HG02840 (cell line): Measurements from ENCODE around the gene GALNT12.

Experiments used
- ATAC-seq: cut with Tn5 transposase; IDR thresholded peaks from one replicate; pipeline ENCODE4 v1.9.1; 2021; ENCODE audit warnings: mild to moderate bottlenecking, moderate library complexity, moderate number of reproducible peaks; ENCODE audit not compliant: unreplicated experiment, low FRiP score

The GALNT12 gene, protein sequence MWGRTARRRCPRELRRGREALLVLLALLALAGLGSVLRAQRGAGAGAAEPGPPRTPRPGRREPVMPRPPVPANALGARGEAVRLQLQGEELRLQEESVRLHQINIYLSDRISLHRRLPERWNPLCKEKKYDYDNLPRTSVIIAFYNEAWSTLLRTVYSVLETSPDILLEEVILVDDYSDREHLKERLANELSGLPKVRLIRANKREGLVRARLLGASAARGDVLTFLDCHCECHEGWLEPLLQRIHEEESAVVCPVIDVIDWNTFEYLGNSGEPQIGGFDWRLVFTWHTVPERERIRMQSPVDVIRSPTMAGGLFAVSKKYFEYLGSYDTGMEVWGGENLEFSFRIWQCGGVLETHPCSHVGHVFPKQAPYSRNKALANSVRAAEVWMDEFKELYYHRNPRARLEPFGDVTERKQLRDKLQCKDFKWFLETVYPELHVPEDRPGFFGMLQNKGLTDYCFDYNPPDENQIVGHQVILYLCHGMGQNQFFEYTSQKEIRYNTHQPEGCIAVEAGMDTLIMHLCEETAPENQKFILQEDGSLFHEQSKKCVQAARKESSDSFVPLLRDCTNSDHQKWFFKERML

DNA sequence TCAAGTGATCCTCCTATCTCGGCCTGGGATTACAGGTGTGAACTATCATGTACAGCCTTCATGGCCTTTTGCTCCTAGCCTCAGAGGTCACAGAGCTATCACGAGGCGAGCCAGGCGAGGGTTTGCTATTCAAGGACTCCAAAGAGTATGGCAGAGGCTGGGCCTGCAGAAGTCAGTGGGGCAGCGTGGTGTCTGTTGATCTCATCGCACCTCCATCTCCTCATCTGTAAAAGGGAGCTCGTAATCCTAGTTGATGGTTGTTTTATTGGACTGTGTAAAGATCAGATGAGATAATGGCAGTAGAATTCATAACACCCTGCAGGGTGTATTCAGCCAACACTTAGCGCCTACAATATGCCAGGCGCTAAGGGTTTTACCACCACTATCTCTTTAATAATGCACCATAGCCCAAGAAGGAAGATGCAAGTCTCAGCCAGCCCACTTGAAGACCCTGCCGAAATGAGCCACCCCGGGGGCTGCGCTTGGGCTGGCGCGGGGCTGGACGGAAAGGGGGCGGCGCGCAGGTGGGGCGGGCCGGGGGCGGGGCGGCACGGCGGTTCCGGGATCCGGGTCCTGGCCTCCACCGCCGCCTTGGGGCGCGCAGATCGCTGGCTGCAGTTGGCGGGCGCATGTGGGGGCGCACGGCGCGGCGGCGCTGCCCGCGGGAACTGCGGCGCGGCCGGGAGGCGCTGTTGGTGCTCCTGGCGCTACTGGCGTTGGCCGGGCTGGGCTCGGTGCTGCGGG is at the start of gene GALNT12:
GALNT12 (plus strand) TSS at position 601 of the 744 bp plus-strand sequence; CDS start at position 630, 29 bp downstream.
- no peak for ATAC-seq

DNA sequence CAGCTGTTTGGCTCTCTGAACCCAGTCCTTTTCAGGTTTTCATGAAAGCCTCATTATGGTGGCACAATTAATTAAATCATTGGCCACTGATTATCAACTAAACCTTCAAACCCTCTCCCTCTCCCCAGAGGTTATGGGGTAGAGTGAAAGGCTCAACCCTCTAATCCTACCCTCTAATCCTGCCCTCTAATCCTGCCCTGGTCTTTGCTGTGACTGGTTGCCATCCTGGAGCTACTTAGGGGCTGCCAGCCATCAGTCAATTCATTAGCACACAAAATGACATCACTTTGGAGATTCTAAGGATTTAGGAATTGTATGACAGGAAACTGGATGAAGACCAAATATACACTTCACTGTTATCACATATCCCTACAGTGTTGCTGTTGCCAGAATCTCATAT is 47.2 kb upstream of the GALNT12 start:
- no peak for ATAC-seq

DNA sequence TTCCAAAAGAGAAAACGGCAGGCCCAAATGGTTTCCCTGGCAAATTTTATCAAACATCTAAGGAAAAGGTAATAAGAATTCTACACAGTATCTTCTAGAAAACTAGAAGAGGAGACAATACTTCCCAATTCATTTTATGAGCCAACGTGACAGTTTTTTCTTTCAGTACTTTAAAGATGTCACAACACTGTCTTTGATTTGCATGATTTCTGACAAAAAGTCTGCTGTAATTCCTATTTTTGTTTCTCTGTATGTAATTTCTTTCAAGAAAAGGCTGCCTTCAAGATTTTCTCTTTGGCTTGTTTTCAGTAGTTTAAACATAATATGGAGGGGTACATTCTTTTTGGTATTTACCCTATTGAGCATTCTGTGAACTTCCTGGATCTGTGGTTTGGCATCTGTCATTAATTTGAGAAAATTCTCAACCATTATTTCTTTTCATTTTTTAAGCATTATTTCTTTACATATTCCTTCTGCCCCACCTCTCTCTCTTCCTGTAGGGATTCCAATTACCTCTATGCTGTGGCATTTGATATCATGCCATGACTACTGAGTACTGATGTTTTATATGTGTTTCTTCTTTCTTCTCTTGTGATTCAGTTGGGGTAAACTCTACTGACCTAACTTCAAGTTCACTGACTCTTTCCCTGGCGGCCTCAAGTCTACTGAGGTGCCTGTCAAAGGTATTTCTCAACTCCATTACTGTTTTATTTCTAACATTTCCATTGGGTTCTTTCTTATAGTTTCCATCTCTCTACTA is 43.3 kb upstream of the GALNT12 start:
- ATAC-seq = no peak

DNA sequence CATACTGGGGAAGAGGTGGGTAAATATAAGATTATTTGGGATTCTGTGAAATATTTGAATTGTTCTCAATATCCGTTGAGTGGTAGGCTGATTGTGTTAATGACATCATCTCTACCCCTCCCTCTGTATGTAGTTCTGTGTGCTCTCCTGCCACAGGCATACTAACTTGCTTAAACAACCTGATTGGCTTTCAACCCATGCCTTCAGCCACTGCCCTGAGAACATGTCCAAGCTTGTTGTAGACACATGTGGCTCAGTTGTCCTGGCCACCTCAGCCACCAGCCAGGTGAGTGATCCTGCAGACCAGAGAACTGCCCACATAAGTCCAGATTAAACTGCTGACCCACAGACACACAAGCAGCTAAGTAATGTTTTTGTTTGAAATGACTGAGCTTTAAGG is 42.2 kb upstream of the GALNT12 start:
- no peak for ATAC-seq

DNA sequence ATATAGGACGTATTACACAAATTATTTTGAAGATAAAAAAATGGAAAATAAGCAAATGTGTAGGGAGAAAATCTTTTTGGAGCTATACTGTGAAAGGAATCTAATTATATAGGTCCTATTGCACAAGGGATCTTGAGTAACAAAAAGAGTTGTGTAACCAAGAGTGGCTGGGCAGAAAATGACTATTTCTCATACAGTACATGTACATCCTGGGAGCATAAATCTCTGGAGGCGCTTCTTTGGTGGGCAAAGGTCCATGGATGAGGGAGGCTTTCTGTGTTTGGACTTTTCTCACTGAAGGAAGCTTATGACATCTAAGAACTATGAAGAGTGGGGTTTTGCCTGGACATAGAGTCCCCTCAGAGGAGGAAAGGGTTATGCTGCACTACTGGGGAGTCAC is 40.9 kb upstream of the GALNT12 start:
- no peak for ATAC-seq

DNA sequence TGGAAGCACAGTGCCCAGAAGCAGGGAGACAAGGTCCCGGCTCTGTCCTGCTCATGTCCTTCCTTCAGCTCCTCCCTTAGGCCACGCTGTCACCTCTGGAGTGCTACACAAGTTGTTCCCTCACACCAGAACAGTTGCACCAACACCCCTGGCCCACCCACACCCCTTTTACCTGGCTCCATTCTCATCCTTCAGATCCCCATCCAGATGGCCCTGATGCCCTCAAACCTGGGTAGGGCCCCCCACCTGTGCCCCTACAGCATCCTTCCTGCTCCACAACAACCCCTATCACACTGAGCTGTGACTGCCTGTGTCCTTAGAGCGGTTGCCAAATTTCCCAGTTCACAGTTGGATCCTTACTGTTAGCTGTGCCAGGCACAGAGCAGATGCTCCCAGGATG is 40.3 kb upstream of the GALNT12 start:
- no peak for ATAC-seq

DNA sequence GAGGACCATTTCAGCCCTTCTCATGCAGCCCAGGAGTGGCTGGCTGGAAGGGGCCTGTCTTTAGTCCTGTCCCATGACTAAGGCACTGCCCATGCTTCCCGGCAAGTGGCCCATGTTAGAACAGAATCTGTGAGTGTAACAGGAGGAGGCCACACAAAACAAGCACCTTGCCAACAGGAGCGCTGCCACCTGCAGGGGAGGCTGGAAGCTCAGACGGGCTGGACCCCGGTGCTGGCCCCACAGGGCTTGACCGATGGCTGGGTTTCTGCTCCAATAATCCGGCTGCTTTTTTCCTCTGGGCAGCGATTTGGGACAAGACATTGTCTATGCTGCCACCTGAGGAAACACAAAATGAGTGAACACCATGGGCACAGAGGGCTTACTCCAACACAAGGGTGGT is 39.6 kb upstream of the GALNT12 start:
- ATAC-seq = no peak

DNA sequence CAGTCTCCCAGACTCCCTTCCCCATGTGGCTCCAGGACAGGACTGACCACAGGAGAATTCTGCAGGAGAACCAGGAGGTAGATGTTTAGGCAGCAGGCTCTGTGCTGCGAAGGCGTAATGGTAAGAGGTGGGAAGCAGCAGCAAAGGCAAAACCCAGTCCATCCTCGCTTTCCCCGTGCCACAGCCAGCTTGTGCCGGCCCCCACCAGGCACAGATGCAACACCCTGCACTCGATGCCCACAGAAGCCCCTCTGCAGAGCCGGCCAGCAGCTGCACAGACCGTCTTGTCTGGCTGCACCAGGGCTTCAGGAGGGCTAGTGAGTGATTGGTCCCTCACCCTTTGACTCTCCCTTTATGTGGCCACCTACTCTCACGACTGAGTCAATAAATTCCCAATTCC is 39.1 kb upstream of the GALNT12 start:
- no peak for ATAC-seq

DNA sequence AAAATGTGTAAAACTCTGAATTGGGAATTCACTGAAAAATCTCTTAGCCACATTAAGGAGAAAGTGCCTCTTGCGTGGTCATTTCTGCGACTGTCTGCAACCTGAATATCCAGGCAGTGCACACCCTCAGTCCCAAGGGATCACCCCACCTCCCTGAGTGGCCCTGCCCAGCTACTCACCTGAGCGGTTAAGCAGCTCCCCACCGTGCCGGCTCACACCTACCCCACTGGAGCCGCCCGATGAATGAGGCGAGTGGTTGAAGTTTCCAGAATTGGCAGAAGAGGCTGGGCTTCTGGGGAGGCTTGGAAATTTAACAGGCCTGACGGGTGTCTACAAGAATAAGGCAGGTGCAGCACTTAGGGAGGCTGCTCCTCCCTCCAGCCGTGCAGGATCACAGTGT is 36.8 kb upstream of the GALNT12 start:
- no peak for ATAC-seq

DNA sequence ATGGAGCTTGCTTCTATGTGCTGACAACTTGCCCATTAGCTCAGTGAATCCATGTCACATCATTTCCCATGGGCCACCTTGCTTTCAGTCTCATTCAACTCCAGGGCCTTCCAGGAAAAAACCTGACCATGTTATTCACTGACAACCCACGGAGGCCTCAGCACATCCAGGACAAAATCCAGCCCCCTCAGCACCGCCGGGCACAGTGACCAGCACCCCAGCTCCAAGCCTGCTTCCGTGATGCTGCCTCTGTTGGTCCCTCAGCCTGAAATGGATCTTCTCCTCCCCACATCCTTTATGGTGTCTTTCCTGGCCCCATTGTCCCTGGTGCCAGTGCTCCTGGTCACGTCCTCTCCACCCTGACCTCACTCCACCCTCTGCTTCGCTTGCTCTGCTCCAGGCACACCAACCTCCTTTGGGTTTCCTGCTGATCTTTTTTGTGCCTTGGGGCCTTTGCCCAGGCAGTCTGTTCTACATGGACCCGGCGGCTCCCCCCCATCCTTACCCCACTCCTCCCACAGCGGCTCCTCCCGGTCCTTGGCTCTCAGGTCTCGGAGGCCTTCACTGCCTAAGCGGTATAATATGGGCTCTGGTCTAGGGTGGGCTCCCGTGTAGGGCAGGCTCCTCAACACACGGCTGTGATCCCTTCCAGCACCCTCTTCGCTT is 36.1 kb upstream of the GALNT12 start:
- ATAC-seq = no peak

DNA sequence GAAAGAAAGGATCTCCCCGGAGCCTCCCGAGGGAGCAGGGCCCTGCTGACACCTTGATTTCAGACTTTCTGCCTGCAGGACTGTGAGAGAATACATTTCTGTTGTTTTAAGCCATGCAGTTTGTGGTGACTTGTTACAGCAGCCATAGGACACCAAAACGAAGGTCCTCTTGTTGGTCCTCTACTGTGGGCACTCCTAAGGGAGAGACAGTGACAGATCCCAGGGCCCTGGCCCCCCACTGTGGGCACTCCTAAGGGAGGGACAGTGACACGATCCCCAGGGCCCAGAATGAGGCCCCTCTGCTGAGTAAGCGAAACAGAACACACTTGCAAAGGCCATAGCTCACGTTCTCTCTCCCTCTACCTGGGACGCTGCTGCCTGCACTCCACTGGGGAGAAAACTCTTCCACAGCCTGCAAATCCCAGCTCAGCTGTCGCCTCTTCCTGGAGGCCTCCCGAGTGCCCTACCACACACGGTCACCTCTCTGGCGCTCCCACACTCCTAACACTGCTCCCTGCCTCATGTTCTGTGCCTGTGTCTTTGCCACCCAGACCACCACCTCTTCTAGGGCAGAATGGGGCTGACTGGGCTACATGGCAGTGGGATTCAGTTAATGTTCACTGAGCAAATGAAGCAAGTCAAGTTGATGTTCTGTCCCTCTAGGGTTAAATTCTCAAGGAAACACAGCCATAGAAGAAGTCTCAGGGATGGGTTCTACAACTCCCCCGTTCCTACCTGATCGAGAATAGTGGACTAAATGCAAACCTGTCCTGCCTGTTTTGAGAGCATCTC is 34.9 kb upstream of the GALNT12 start:
- ATAC-seq = no peak

DNA sequence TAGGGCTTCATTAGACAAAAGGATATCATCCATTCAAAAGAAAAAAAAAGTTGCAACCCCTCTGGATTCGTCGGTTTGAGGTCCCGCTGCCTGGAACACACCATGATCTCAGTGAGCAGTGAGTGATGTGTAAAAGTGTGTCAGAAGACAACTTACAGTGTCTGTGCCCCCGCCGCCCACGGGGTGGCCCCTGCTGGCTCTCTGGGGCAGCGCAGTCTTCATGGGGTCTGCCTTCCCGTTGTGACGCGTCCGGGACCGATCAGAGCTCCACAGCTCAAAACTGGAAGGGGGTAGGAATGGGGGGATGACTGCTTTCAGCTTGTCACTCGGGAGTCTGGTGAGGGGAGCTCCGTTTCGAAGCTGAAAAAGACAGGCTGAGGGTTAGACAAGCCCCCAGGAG is 33.7 kb upstream of the GALNT12 start:
- no peak for ATAC-seq

DNA sequence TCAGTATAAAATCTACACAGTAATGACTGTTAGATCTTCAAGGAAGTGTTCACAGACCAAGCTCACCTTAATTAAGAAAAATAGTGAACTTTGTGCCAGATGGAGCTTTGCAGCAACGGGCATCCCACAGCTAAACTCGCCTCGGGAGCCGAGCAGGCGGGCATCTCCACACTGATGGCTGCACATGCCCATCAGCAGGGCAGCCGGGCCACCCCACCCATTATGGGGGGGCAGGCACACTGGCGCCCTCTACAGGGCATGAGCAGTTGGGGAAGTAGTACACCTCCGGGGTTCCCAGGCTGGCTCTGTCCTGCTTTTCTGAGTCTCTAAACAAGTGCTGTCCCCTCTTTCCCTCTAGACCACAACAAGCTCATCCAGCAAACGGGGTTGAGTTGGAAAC is 32.7 kb upstream of the GALNT12 start:
- ATAC-seq = no peak

DNA sequence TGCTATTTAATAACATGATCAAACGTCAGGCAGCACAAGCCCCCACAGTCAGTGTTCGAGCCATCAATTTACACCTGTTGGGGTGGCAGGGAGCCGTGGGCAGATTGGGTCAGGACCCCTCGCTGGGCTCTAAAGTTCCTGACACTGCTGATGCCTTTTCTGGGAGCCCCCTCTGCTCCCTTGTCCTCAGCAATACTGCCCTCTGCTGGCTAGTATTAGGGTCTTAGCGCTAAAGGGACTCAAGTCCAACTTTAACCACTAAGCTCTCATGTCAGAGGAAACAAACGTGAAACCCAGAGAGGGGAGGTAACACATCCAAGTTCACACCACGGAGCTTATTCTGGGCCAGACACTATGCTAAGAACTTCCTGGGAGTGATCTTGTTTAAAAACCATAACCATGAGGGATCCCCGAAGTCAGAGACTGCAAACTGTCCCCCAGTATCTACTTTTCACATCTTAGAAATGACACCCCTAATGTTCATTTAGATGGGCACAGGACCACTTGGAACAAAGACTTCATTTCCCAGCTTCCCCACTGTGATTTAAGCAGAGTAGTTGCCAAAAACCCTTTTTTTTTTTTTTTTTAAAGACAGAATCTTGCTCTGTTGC is 31.5 kb upstream of the GALNT12 start:
- no peak for ATAC-seq

DNA sequence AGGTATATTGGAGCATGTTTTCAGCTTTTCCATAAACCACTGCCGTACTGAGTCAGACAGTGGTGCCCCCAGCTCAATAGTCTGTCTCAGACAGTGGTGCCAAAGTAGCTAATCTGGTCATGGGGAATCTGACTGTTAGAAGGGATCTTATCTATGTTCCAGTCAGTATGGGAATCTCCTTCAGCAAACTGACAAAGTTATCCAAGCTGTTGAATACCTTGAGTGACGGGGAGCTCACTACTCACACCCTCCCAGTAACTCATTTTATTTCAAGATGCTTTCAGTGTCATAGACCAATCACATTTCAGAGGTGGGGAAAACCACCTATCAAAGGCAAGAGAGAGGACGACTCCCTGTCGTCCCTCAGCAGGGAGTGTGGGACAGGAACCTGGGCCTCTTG is 29.9 kb upstream of the GALNT12 start:
- ATAC-seq = no peak

DNA sequence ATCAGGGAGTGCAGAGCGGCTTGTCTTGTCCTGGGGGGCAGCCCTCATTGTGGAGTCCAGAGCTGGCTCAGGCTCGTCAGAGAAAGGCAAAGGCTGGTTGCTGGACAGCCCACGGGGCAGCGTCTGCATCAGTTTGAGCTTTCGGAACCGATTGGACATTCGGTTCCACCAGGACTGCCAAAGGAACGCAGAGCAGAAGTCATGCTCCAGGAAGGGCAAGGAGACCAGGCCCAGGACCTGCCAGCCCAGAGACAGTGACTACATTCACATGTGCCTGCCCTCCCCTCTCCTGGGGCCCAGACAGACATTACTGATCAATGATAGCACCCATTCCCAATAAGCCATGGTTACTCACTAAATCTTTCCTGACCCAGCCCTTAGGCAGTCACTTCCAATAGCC is 29.2 kb upstream of the GALNT12 start:
- ATAC-seq = no peak

DNA sequence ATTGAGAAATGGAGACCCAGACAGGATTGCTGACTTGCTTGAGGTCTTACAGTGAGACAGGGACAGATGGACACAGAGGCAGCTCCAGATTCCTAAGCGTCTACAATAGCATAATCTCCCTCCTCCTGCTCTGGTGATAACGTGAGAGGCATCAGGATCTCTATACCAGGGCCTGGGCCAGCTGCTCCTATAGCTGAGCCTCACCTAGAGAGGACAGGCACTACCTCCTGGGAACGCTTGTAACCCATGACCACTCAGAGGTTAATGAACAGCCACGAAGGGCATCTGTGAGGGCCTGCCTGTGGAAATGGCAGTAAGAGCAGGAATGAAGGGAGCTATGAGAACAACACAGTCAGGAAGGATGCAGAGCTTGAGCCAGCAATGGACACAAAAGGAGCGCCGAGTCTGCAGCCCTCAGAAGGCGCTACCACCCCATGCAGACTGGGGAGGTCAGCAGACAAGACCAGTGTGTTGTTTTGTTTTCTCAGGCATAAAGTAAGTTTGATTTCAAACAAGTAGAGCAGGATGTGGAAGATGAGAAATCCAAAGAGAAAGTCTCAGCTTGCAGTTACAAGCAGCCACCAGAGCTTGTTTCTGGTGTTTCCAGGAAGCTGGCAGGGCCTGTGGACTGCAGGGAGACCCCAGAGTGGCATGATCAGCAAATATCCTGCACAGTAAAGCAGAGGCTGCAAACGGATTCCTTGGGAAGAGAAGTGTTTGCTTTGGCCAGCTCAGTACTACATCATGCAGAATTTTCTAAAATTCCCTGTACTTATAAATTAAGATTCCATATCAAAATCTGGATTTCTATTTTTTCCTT is 28.5 kb upstream of the GALNT12 start:
- no peak for ATAC-seq

DNA sequence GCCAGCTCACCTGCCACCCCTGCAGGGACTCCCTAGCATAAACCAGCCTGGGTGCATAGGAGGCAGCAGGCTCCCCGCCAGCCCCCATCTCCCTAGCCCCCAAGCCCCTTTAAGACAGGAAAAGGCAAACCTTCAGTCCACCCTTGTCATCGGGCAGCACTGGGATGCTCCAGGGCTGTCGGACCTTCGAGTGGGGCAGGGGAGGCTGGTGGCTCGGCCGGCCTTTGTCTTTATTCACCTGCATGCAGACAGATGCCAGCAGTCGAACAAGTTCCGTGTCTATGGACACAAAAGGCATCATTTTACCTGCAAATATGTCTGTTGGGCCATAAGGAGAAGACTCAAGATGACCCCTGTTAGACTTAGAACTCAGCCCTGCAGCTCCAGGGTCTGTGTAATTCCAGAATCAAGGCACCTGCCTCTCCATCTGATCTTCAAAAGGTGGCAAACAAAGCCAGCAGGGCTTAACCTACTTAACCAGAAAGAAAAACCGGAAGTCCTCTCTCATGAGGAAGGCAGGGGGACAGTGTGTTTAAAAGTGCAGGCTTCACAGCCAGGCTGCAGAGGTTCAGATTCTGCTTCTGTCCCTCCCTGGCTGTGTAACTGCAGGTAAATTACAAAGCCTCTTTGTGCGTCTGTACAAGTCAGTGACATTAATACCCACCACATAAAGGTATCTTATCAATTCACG is 27.3 kb upstream of the GALNT12 start:
- no peak for ATAC-seq
